ENCODE data around the gene RING1.
"Not testable (repeated sequence)": the region's sequence is repeated elsewhere in the genome, so short reads cannot be mapped to it uniquely, and the experiment has no call there.

The RING1 gene

DNA sequence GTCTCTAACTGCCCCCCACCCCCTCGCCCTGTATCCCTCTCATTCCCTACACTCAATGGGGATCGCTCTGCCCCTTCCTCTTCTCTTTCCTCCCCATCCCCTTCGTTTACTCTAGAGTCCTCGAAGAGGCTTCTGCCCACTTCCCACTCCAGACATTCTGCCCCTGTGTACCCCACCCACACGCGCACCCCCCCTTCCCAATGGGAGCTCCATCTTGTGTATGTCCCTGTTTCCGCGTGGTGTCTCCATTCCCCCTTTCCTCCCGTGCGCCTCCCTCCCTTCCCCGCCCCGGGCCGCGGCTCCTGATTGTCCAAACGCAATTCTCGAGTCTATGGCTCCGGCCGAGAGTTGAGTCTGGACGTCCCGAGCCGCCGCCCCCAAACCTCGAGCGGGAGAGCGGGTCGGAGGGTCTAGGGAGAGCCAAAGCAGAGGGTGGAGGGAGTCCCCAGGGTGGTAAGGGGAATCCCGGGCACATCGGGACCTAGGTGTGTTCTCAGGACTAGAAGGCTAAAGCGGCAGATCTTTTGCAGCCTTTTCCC is 679 bp upstream of the RING1 start:
- no peak for DNase-seq

DNA sequence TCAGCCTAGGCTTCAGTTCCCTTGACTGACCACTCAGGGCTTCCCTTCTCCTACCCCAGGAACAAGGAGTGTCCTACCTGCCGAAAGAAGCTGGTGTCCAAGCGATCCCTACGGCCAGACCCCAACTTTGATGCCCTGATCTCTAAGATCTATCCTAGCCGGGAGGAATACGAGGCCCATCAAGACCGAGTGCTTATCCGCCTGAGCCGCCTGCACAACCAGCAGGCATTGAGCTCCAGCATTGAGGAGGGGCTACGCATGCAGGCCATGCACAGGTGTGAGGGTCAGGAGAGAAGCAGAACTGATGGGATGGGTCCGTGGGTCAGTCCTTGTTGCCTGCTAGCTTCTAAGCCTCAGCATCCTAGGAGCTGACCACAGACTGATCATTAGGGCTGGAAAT is 1.6 kb downstream of the RING1 start:
- DNase-seq: no peak

DNA sequence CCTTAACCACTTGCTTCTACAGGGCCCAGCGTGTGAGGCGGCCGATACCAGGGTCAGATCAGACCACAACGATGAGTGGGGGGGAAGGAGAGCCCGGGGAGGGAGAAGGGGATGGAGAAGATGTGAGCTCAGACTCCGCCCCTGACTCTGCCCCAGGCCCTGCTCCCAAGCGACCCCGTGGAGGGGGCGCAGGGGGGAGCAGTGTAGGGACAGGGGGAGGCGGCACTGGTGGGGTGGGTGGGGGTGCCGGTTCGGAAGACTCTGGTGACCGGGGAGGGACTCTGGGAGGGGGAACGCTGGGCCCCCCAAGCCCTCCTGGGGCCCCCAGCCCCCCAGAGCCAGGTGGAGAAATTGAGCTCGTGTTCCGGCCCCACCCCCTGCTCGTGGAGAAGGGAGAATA is 2.8 kb downstream of the RING1 start:
- no peak for DNase-seq

DNA sequence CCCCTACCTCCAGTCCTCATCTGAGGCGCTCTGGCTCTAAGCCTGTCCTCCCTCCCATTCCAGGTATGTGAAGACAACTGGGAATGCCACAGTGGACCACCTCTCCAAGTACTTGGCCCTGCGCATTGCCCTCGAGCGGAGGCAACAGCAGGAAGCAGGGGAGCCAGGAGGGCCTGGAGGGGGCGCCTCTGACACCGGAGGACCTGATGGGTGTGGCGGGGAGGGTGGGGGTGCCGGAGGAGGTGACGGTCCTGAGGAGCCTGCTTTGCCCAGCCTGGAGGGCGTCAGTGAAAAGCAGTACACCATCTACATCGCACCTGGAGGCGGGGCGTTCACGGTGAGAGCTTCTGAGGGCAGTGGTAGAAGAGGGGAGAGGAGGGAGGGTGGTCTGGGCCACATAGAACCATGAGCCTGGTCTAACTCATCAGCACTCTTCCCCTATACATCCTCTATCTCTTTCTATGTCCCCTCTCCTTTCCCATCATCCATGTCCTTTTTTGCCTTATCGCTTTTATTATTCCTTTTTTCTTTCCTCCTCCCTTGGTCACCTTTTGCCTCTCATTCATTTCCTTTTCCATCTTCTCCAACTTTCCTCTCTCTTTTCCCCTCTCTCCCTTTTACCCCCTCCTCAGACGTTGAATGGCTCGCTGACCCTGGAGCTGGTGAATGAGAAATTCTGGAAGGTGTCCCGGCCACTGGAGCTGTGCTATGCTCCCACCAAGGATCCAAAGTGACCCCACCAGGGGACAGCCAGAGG is 3.5 kb downstream of the RING1 start:
- no peak for DNase-seq

DNA sequence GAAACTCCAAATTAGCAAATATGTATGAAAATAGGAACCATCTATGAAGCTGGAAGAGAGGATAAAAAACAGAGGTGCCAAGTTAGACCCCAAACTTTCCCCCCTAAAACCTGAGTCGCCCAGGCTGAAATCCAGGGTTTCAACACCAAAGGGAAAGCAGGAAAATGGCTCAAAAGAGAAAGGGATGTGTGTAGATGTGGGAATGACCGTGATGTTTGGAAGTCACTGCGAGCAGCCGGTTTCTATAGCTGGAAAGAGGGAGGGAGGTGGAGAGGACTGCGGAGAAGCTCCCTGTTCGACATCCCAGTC is 4.5 kb downstream of the RING1 start:
- DNase-seq: no peak

DNA sequence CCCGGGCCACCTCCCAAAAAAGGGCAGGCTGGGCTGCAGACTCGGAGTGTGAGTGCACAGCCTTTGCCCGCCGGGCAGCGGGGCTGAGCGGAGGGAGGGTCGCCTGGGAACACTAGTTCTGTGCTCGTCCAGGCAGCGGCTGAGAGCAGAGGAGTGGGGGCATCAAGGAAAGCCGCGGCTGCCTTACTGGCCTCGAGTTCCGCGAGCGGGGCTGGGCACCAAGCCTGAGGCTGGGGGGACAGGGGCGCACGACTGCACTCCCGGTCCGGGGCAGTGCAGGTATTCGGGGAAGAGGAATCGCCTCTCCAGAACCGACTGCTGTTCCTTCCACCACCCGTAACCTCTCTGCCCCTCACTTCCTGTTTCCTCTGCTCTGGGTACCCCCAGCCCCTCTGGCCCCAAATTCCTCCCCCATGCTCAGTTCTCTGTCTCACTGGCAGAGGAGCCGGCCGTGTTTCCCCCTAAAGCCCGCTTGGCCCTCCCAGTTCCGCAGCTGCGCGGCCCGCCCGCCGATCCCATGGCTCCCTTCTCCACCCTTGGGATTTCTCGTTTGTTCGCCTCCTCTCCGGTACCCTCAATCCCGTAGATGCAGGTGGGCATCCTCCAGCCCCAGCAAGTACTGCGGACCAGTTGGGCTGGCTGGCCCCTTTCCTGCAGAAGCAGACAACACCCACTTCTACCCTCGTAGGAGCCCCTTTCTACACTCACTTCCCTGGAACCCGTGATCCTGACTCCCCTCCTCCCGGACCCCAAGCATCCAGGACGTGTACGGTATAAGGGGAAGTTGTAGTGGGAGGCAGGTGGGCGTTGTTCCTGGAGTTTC is 5.1 kb downstream of the RING1 start:
- no peak for DNase-seq

DNA sequence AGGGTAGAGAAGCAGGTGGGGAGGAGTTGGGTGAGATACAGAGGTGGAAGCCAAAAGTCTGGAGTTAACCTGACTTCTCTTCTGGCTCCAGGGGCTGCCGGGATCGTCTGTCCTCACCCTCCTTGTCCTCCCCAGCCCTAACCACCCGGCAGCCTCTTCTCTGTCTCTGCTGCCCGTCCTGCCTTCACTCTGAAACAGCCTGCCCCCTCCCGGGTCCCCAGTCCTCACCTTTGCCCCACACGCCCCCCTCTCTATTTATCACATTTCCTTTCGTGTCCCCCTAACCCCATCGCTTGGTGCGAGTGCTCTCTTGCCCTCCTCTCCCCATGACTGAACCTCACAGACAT is 5.7 kb downstream of the RING1 start:
- DNase-seq: no peak

DNA sequence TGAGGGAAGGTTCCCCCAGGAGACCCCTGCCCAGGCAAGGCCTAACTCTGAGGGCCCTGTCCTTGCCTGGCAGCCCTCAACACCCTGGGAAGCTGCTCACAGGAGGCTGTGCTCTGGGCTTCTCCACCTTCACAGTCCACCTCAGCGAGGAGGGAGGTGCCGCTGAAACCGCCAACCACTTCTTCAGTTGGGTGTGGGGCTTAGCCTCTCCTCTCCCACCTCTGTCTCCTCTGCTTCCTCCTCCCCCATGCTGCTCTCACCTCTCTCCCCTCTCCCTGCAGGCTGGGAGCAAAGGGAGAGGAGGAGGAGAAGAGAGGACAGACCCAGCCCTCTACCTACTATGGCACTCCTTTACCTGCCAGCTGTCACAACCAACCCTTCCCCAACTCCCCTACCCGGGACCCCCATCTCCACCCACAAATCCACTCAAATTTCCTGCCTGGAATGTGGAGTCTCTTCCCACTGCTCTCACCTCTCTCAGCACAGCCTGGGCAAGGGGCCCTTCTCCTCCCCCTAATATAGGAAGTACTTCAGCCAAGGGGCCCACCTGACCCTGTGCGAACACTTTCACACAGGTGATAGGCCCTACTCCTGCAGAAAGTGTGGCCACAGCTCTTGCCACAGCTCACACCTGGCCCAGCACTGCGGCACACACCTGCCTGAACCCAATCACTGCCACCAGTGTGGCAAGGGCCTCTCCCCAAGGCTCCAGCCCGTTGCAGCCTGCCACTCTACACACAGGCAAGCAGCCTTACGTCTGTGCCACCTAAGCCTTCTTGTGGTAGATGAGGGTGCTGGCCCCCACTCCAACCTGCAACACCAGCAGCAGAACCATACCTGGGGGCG is 7.2 kb downstream of the RING1 start:
- no peak for DNase-seq

DNA sequence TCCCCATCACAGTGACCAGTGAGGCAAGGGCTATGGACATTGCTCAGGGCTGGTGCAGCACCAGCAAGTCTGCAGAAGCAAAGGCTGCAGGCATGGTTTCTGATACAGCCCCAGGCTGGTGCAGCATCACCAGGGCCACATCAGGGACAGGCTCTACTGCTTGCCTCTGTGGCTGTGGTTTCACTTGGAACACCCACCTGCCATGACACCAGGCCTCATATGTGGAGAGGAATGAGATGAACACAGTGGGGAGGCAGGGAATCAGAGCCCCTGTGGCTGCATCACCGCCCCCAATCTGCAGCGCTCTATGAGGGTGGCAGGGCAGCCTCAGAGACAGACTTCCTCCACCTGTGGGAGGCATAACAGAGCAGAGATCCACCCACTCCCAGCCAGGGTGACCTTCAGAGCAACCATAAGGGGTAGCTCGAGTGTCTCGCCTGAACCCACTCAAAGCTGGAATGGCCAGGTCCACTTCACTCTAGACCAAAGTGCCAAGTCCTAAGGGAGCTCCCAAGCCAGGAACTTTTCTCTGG is 7.9 kb downstream of the RING1 start:
- DNase-seq: no peak

DNA sequence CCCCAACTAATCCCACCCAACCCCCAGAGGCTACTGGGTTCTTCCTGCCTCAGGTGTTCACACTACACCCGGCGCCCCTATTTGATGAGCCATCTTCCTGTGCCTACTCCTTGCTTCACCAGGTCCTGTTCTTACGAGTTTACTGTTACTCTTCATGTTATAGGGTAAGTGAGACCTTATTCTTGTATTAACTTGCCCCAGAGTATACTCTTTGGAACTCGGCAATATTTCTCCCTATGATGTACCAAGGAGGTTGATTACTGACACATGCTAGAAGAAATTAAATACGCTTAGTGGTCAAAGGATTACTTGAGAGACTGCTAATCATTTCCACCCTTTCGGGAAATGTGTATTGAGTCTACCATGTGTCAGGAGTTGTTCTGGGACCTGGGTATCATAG is 8.9 kb downstream of the RING1 start:
- no peak for DNase-seq

DNA sequence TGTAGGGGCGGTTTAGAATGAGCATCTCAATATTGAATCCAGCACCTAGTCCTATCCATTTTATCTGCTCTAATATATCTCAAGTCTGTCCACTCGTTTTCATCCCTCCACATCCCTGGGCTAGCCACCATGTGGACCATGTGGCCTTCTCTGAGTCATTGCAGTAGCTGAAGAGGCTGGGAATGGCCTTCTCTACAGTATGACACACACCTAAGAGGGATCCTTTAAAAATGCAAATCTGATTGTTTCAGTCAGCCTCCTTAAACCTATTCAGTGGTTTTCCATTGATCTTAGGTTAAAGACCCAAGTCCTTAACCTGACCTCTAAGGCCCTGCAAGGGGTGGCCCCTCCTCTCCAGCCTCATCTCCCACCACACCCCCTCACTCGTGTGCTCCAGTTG is 9.4 kb downstream of the RING1 start:
- no peak for DNase-seq

DNA sequence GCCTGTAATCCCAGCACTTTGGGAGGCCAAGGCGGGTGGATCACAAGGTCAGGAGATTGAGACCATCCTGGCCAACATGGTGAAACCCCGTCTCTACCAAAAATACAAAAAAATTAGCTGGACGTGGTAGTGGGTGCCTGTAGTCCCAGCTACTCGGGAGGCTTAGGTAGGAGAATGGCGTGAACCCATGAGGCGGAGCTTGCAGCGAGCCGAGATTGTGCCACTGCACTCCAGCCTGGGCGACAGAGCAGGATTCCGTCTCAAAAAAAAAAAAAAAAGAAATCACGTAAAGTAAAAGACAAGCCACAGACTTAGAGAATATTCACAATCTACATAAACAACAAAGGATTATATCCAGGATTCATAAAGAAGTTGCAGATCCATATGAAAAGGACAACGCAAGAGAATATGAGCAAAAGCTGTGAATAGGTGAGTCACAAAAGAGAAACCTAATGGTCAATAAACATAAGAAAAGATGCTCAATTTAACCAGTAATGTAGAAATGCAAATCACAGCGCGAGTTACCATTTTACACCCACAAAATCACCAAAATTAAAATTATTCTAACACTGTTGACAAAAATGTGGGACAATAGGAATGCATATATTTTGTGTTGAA is 18.3 kb downstream of the RING1 start:
- DNase-seq: not testable (repeated sequence)

DNA sequence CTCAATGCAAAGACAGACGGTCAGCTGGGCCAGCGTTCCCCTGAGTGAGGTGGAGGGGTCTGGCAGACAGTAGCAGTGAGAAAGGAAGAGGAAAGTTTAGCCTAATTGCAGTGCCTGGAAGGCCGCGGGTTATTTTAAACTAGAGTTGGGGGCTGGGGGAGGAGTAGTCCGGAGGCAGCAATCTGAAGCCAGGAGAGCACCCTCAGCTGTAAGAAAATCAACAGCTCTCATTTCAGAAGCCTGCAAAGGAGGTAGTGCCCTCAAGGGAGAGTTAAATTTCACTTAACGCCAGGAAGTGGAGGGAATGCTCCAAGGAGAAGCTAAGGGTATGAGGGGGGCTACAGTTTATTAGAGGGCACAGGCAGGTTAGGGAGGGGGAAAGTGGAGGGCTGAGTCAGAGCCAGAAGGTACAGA is 26.9 kb downstream of the RING1 start:
- DNase-seq: no peak

DNA sequence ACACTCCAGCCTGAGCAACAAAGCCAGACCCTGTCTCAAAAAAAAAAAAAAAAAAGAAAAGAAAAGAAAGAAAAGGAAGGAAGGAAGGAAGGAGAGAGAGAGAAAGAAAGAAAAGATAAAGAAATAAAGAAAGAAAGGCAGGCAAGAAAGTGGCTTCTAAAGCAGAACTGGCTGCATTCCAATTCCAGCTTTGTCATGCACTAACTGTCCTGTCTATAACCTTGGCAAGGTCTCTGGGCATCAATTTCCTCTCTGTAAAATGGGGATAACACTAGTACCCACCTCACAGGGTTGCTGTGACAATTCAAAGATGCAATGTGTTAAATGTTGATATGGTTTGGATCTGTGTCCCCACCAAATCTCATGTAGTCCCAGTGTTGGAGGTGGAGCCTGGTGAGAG is 28.0 kb downstream of the RING1 start:
- DNase-seq: no peak

DNA sequence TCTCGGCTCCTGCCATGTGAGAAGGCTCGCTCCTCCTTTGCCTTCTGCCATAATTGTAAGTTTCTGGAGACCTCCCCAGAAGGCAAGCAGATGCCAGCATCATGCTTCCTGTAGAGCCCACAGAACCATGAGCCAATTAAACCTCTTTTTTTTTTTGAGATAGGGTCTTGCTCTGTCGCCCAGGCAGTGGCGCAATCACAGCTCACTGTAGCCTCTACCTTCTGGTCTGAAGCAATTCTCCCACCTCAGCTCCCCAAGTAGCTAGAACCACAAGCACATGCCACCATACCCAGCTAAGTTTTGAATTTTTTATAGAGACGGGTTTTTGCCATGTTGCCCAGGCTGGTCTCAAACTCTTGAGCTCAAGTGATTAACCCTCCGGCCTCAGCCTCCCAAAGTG is 28.6 kb downstream of the RING1 start:
- no peak for DNase-seq

DNA sequence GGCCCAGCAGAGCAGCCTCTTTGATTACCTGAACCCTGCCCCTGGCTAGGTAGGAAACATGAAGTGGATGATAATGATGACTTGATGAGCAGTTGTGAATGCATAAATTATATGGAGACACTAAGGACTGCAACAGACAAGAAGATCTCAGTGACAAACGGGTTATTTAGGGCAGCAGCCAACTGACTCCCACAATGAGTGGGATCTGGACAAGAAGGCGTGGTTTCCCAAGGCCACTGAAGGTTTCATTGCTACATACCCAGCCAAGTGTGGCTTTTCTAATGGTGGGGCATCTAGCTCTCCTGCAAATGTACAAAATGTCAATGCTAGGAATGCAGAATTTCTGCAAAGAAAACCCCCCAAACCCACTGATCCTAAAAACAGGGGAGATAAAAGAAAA is 29.4 kb downstream of the RING1 start:
- no peak for DNase-seq

DNA sequence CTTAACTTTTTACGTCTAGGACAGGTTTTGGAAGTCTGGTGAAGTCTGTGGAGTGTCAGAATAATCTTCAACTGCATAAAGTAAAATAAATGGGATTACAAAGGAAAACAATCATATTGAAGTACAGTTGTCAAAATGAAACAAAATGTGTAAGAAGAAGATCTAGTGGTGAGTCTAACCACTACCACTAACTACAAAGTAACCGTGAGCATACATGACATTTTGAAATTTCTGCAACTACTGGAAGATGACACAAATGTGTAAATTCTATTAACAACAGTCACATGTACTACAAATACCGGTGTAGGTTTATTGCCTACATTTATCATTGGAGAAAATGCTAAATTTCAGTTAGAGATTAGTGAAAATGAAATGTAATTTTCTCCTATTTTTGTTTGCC is 33.7 kb downstream of the RING1 start:
- no peak for DNase-seq

DNA sequence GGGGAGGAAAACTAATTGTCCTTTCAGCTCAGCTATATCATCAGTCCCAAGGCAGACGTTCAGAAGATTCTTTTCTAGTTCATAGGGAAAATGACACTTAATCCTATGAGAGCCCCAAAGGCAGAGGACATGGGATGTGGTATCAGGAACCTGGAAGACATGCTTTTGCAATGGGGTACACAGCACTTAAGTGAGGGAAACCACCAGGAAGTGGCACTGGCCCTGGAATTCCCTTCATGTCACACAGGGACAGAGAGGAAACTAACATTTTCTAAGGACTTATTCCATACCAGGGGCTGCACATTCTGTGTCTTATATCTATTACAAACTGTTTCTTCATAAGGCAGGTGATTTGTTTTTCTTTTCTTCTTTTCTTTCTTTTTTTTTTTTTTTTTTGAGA is 35.2 kb downstream of the RING1 start:
- DNase-seq: no peak

DNA sequence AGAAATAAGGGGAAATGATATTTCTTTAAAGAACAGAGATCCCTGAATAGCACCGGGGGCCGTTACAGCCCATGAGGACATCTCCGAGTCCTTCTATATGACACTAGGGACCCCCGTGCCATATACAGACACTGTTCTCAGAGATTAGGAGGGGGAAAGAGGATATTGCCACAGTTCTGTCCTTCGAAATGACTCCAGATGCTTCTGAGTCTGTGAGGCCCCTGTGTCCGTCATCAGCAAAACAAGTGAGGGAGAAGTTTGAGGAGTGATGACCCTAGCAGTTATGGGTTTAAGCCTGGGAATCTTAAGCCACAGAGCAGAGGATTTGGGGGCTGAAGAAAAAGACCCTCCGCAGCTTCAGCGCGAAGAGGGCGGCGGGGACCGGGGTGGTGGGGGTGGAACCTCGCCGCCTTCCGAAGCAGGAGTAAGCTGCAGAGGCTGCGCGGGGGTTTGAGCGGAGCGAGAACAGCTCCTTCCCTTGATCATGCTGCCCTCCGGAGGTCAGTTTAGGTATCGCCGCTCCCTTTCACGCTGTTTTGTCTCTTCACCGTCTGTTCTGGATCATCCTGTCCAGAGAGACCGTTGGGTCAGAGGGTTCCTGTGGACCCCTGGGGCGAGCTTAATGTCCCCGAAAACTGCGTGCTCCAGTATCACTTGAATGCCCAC is 39.8 kb downstream of the RING1 start:
- DNase-seq: peak; percentile 72

DNA sequence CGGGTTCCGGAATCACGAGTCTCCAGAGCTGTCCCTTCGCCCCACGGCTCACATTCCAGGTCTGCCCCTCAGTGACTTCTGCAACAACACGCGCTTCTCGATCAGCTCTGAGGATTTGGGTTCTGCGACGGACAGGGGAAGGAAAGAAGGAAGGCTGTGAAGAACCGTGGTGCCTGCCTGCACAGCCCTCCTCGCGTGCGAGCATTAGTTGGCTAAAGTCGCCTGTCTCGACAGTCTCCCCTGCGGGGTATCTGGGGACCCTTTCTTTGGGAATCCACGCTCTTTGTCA is 40.3 kb downstream of the RING1 start:
- peak; percentile 52 for DNase-seq

DNA sequence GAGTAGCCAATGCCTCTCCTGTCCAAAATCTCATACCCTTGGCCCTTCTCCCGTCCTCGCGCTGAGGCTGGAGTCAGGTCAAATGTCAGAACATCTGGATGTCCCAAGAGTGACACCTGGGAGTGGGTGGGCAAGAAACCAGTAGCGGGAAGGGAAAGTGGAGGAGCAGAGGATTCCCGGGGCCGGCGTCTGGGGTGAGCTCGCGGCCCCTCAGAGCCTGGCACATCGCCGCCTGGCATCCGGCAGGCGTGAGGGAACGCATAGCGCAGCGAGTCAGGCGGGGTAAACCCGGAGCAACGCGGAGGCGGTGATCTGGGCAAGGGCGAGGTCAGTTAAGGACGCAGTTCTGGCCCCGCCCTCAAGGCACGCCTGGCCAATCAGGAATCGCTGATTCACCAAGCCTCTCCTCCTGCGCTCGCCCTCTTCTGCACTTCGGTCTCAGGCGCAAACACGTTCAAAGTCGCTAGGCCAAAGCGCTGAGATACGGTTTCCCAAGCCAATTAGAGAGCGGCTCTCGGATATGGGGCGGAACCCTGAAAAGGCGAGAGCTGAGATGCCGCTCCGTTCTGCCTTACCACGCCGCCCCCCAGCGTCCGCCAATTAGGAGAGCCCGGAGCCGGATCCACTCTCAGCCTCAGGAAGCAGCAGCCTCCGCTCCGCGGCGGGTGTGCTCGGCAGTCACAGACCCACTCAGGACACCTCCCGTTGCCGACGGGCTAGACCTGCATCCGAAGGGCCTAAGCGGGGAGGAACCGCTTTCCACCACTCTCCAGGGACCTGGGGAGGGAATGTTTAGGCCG is 40.8 kb downstream of the RING1 start:
- peak; percentile 99 for DNase-seq

All from DMS 273 treated with DMSO at 0.1 percent for 48 hours (cell line).